ENCODE results near the gene AKAP13.
"Not testable (repeated sequence)": the region's sequence is repeated elsewhere in the genome, so short reads cannot be mapped to it uniquely, and the experiment has no call there.

The AKAP13 gene

GRCh38 chr15:85582131-85583079, 202.0 kb downstream of the AKAP13 start:
- DNase-seq: no peak

- no peak for DNase-seq
Measured at GRCh38 chr15:85583442-85583841, 203.0 kb downstream of the AKAP13 start.

GRCh38 chr15:85583923-85584390, 203.6 kb downstream of the AKAP13 start:
- DNase-seq: no peak

GRCh38 chr15:85584872-85585271, 204.5 kb downstream of the AKAP13 start:
- DNase-seq: no peak

GRCh38 chr15:85586196-85586595, 205.8 kb downstream of the AKAP13 start:
- not testable (repeated sequence) for DNase-seq

GRCh38 chr15:85587707-85588411, 207.5 kb downstream of the AKAP13 start:
- no peak for DNase-seq

GRCh38 chr15:85588677-85589076, 208.3 kb downstream of the AKAP13 start:
- DNase-seq: no peak

- DNase-seq: no peak
Measured at GRCh38 chr15:85589851-85590250, 209.4 kb downstream of the AKAP13 start.

- DNase-seq: no peak
Measured at GRCh38 chr15:85591622-85592021, 211.2 kb downstream of the AKAP13 start.

- DNase-seq: no peak
Measured at GRCh38 chr15:85592148-85592547, 211.7 kb downstream of the AKAP13 start.

GRCh38 chr15:85593809-85594445, 213.5 kb downstream of the AKAP13 start:
- no peak for DNase-seq

- no peak for DNase-seq
Measured at GRCh38 chr15:85595804-85596536, 215.6 kb downstream of the AKAP13 start.

- no peak for DNase-seq
Measured at GRCh38 chr15:85597155-85597815, 216.9 kb downstream of the AKAP13 start.

- no peak for DNase-seq
Measured at GRCh38 chr15:85598219-85598618, 217.8 kb downstream of the AKAP13 start.

- DNase-seq: no peak
Measured at GRCh38 chr15:85598718-85599398, 218.5 kb downstream of the AKAP13 start.

- no peak for DNase-seq
Measured at GRCh38 chr15:85600001-85600400, 219.6 kb downstream of the AKAP13 start.

GRCh38 chr15:85603160-85603559, 222.8 kb downstream of the AKAP13 start:
- no peak for DNase-seq

- DNase-seq: no peak
Measured at GRCh38 chr15:85603703-85604102, 223.3 kb downstream of the AKAP13 start.

GRCh38 chr15:85604194-85604593, 223.8 kb downstream of the AKAP13 start:
- DNase-seq: no peak

- DNase-seq: no peak
Measured at GRCh38 chr15:85606738-85607137, 226.3 kb downstream of the AKAP13 start.

- no peak for DNase-seq
Measured at GRCh38 chr15:85607141-85607806, 226.9 kb downstream of the AKAP13 start.
